Body of pancreas (tissue), 4 donors: Measurements from ENCODE around the gene SPATA46.
"Not testable (repeated sequence)": the region's sequence is repeated elsewhere in the genome, so short reads cannot be mapped to it uniquely, and the experiment has no call there.

Source experiments
- CTCF ChIP-seq, 7 experiments: fragments of 450-650 bp in 4 of 7; fragments of 200-600 bp in 3 of 7; sonication (generic) in 3 of 7; IDR thresholded peaks; one replicate each; pipeline ENCODE4 v1.5.1; 2016 to 2019; ENCODE audit warnings: antibody characterized with exemption in 7 of 7
- POLR2A ChIP-seq, 3 donors: fragments of 450-650 bp; IDR thresholded peaks; one replicate each; pipeline ENCODE4 v1.6.1; 2016; ENCODE audit warnings: antibody characterized with exemption in 3 of 3, mild to moderate bottlenecking in 2 of 3

GRCh38 chr1:162419450-162419931 is 42.8 kb upstream of the SPATA46 start:
- not testable (repeated sequence) for TF ChIP-seq CTCF, POLR2A (IDR thresholded peaks at IDR 0.05)
